ENCODE measurements around the gene ILKAP.
A peak's percentile ranks its signal among the peaks of the same experiment; 100 is the strongest.

Gene ILKAP

GRCh38 chr2:238203094-238203972 is at the start of gene ILKAP:
ILKAP (minus strand) TSS chr2:238203695; CDS start chr2:238203553, 142 bp downstream.
- in situ Hi-C loops (cut with MboI; ENCODE audit: low sequenced_read_pairs, unreplicated experiment), result no loop called here
- peak; percentile 100 for DNase-seq (ENCODE audit: low spot score)

GRCh38 chr2:238252766-238253630 is 49.5 kb upstream of the ILKAP start:
- no peak for DNase-seq (ENCODE audit: low spot score)
- in situ Hi-C loops (cut with MboI; ENCODE audit: low sequenced_read_pairs, unreplicated experiment), result no loop called here
- TF ChIP-seq, protein P1, sequence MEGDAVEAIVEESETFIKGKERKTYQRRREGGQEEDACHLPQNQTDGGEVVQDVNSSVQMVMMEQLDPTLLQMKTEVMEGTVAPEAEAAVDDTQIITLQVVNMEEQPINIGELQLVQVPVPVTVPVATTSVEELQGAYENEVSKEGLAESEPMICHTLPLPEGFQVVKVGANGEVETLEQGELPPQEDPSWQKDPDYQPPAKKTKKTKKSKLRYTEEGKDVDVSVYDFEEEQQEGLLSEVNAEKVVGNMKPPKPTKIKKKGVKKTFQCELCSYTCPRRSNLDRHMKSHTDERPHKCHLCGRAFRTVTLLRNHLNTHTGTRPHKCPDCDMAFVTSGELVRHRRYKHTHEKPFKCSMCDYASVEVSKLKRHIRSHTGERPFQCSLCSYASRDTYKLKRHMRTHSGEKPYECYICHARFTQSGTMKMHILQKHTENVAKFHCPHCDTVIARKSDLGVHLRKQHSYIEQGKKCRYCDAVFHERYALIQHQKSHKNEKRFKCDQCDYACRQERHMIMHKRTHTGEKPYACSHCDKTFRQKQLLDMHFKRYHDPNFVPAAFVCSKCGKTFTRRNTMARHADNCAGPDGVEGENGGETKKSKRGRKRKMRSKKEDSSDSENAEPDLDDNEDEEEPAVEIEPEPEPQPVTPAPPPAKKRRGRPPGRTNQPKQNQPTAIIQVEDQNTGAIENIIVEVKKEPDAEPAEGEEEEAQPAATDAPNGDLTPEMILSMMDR (IDR thresholded peaks at IDR 0.05; ENCODE audit: borderline replicate concordance, control extremely low read depth, extremely low read depth, insufficient read depth, missing control alignments), result no peak

More at GRCh38 chr2:238203094-238203972, at the start of gene ILKAP:
- TF ChIP-seq, protein P1 (IDR thresholded peaks at IDR 0.05; ENCODE audit: borderline replicate concordance, control extremely low read depth, extremely low read depth, insufficient read depth, missing control alignments), result no peak

DNA sequence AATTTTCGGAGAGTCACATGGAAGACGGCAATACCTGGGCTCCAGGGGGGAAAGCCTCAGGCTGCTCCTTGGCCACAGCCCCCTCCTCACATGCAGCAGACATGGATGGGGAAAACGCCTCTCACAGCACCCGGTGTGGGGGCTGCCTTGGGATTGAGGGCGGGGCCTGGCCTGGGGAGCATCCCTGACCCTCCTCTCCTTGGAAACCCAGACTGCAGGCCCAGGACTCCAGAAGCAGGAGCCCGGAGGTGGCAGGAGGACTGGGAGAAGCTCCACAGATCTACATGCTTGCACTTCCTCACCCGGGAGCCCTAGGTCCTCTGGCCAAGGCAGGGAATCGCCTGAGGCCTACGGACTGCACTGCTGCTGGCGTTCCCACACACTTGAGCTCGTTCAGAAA is 48.5 kb upstream of the ILKAP start:
- TF ChIP-seq, protein P1 (IDR thresholded peaks at IDR 0.05; ENCODE audit: borderline replicate concordance, control extremely low read depth, extremely low read depth, insufficient read depth, missing control alignments), result no peak
- in situ Hi-C loops (cut with MboI; ENCODE audit: low sequenced_read_pairs, unreplicated experiment), result no loop called here

GRCh38 chr2:238251331-238251730 is 47.8 kb upstream of the ILKAP start:
- TF ChIP-seq, protein P1 (IDR thresholded peaks at IDR 0.05; ENCODE audit: borderline replicate concordance, control extremely low read depth, extremely low read depth, insufficient read depth, missing control alignments), result no peak
- in situ Hi-C loops (cut with MboI; ENCODE audit: low sequenced_read_pairs, unreplicated experiment), result no loop called here
- DNase-seq (ENCODE audit: low spot score), result no peak

More for the DNA sequence above, 48.5 kb upstream of the ILKAP start:
- no peak for DNase-seq (ENCODE audit: low spot score)

GRCh38 chr2:238250896-238251295 is 47.4 kb upstream of the ILKAP start:
- DNase-seq (ENCODE audit: low spot score), result no peak
- in situ Hi-C loops (cut with MboI; ENCODE audit: low sequenced_read_pairs, unreplicated experiment), result no loop called here
- TF ChIP-seq, protein P1 (IDR thresholded peaks at IDR 0.05; ENCODE audit: borderline replicate concordance, control extremely low read depth, extremely low read depth, insufficient read depth, missing control alignments), result no peak

DNA sequence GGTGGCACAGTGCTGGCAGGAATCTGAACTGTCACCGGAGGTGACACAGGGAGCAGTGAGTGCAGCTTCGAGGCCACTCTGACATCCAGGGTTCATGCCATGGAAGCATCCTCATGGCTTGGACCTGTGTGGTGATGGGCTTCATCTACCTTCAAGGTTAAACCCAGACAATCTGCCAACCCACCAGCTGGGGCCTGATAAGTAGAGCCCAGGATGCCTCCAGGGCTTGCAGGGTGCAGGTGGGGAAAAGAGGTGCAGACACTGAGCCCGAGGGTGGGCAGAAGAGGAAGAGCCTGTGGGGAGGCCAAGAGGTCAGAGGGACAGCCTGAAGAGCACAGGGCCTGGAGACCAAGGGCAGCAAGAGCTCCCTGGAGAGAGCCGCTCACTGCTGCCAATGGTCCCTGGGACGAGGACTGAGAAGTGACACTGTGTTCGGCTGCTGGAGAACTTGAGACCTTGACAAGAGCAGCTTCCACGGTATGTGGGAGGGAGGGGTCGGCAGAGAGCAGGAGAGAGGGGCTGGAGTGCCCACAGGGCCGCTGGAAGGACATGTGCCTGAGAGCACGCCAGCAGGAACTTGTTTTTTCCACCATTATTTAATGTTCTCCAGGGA is 44.5 kb upstream of the ILKAP start:
- TF ChIP-seq, protein P1 (IDR thresholded peaks at IDR 0.05; ENCODE audit: borderline replicate concordance, control extremely low read depth, extremely low read depth, insufficient read depth, missing control alignments), result no peak
- DNase-seq (ENCODE audit: low spot score), result no peak
- in situ Hi-C loops (cut with MboI; ENCODE audit: low sequenced_read_pairs, unreplicated experiment), result no loop called here

Measured in GM13976 (cell line).